GM12878 (cell line): ENCODE measurements around the gene SSX2IP. TPM values are rescaled to one million over a fixed set of nuclear protein-coding genes. Genes with fewer than 3 reads are reported as not detected.

Experiments used
- ATF2 ChIP-seq: IDR thresholded peaks from 2 replicates; pipeline ENCODE4 v1.6.1; 2012; ENCODE audit warnings: low read length, inconsistent platforms
- CREM ChIP-seq: IDR thresholded peaks from 2 replicates; pipeline ENCODE4 v1.6.1; 2014; ENCODE audit warnings: antibody characterized with exemption, low read depth
- EP300 ChIP-seq, 2 experiments: fragments of 150-350 bp in 1 of 2; IDR thresholded peaks; 2 replicates each; pipeline ENCODE4 v1.6.1; 2011 to 2012; ENCODE audit warnings: low read depth in 2 of 2, low read length in 2 of 2, borderline replicate concordance in 1 of 2, improper control_type of control experiment in 1 of 2, inconsistent platforms in 1 of 2; ENCODE audit not compliant: control insufficient read depth in 1 of 2
- FOS ChIP-seq: IDR thresholded peaks from 3 replicates; pipeline ENCODE4 v1.6.1; 2011; ENCODE audit warnings: borderline replicate concordance; ENCODE audit not compliant: insufficient read length; ENCODE audit errors: extremely low read depth
- HDAC2 ChIP-seq: fragments of 200-600 bp; sonication (generic); IDR thresholded peaks from 2 replicates; pipeline ENCODE4 v1.6.1; 2017
- HSF1 ChIP-seq: fragments of 150-350 bp; IDR thresholded peaks from 2 replicates; pipeline ENCODE4 v1.6.1; 2014; ENCODE audit warnings: mild to moderate bottlenecking, low read depth, low read length
- IKZF1 ChIP-seq: fragments of 450-650 bp; conservative IDR thresholded peaks from 2 replicates; pipeline ENCODE4 v1.6.1; 2017; ENCODE audit warnings: antibody characterized with exemption, mild to moderate bottlenecking
- MEF2A ChIP-seq: IDR thresholded peaks from 2 replicates; pipeline ENCODE4 v1.6.1; 2011; ENCODE audit warnings: low read depth, mild to moderate bottlenecking, low read length, moderate library complexity; ENCODE audit not compliant: insufficient read depth
- MEF2B ChIP-seq: fragments of 450-650 bp; IDR thresholded peaks from 2 replicates; pipeline ENCODE4 v1.6.1; 2018; ENCODE audit warnings: mild to moderate bottlenecking, moderate library complexity; ENCODE audit not compliant: partially characterized antibody, poor library complexity, severe bottlenecking
- NKRF ChIP-seq: fragments of 450-650 bp; conservative IDR thresholded peaks from 2 replicates; pipeline ENCODE4 v1.6.1; 2017; ENCODE audit warnings: mild to moderate bottlenecking, moderate library complexity
- NR2C2 ChIP-seq: IDR thresholded peaks from 2 replicates; pipeline ENCODE4 v1.6.1; 2011; ENCODE audit warnings: borderline replicate concordance, low read depth; ENCODE audit not compliant: control insufficient read depth, insufficient read length
- NR2F1 ChIP-seq: fragments of 450-650 bp; conservative IDR thresholded peaks from 2 replicates; pipeline ENCODE4 v1.6.1; 2017; ENCODE audit warnings: mild to moderate bottlenecking
- PRDM15 ChIP-seq: fragments of 450-650 bp; formaldehyde crosslinking; IDR thresholded peaks from 2 replicates; pipeline ENCODE4 v1.4.0; 2020; ENCODE audit warnings: mild to moderate bottlenecking, moderate library complexity
- RB1 ChIP-seq: fragments of 450-650 bp; formaldehyde crosslinking; IDR thresholded peaks from 2 replicates; pipeline ENCODE4 v1.6.1; 2017; ENCODE audit warnings: mild to moderate bottlenecking, borderline replicate concordance
- ZNF384 ChIP-seq: IDR thresholded peaks from 2 replicates; pipeline ENCODE4 v1.6.1; 2012; ENCODE audit warnings: low read depth, mild to moderate bottlenecking, low read length, improper control_type of control experiment, borderline replicate concordance
- ZNF592 ChIP-seq: fragments of 450-650 bp; IDR thresholded peaks from 2 replicates; pipeline ENCODE4 v1.6.1; 2017; ENCODE audit warnings: mild to moderate bottlenecking, moderate library complexity
- polyA plus RNA-seq, 11 experiments: library from polyadenylated mRNA; depleted of rRNA in 4 of 11; unstranded in 6 of 11; stranded (reverse) in 5 of 11; fragments of >200 nt; fragmentation: Nextera tagmentation in 4 of 11; fragmentation: Illumina TruSeq in 1 of 11; extraction: Ambion mirVana in 4 of 11; extraction: Trizol in 1 of 11; gene quantifications; 1 replicate in 1 of 11; 2 replicates in 10 of 11; pipeline versions ENCODE4 v1.2.1 to v1.2.3, GENCODE V29; 2011 to 2016; ENCODE audit warnings: inconsistent platforms in 2 of 11, missing spikeins in 2 of 11, low read depth in 1 of 11
- total RNA-seq, 4 experiments: library from RNA; depleted of rRNA in 3 of 4; stranded (reverse); fragments of >200 nt in 3 of 4; fragmentation: Illumina TruSeq in 1 of 4; extraction: Trizol in 1 of 4; gene quantifications; 2 replicates each; pipeline versions ENCODE4 v1.2.1 to v1.2.3, GENCODE V29; 2013 to 2021

The SSX2IP gene
- total and polyA plus RNA-seq, 10 of the 15 experiments (the other 5 are each of a cell fraction or from before 2014, with no cell fraction given) = 3.3 to 14.0 (median 10.4) TPM

GRCh38 chr1:84620720-84621313 lies 69.4 kb downstream of the SSX2IP start (continued):
- TF ChIP-seq MEF2B = no peak
- TF ChIP-seq RB1 = peak; percentile 94; the same call in 1 of the 2 replicates
- no peak for TF ChIP-seq HDAC2
- peak; percentile 69 for TF ChIP-seq IKZF1
- TF ChIP-seq NR2F1 = peak; percentile 49; the same call in 1 of the 2 replicates
- no peak for TF ChIP-seq ATF2
- no peak for TF ChIP-seq PRDM15
- no peak for TF ChIP-seq FOS
- 0 out of 2 replicates have a peak, but pooled peaks have one; percentile 34 for TF ChIP-seq MEF2A
- TF ChIP-seq ZNF384 = no peak
- TF ChIP-seq EP300 (IDR thresholded peaks at IDR 0.05; ENCODE audit: borderline replicate concordance in 1 of 2, control insufficient read depth in 1 of 2, low read depth in 2 of 2, low read length in 2 of 2) = no peak
- no peak for TF ChIP-seq NKRF
- TF ChIP-seq ZNF592 = peak; percentile 77; the same call in 1 of the 2 replicates
- TF ChIP-seq HSF1 = no peak
- TF ChIP-seq CREM = no peak
- TF ChIP-seq NR2C2 = no peak
